Upper lobe of right lung (tissue), 1 donor: Measurements from ENCODE around the gene USB1. TPM values are rescaled to one million over a fixed set of nuclear protein-coding genes. Genes with fewer than 3 reads are reported as not detected.

ENCODE experiments used
- ATAC-seq: fragments of 200-7000 bp; cut with Tn5 transposase; one replicate; pipeline ENCODE4 v1.9.1; 2020; ENCODE audit warnings: mild to moderate bottlenecking, moderate library complexity
- DNase-seq: peaks from one replicate; pipeline ENCODE4 v3.0.0-alpha.2; 2020
- H3K27ac ChIP-seq: fragments of 200-600 bp; one replicate; pipeline ENCODE4 v1.8.0; 2022
- H3K27me3 ChIP-seq: fragments of 200-600 bp; one replicate; pipeline ENCODE4 v1.8.0; 2022; ENCODE audit warnings: mild to moderate bottlenecking
- H3K36me3 ChIP-seq: fragments of 200-600 bp; one replicate; pipeline ENCODE4 v1.8.0; 2022
- H3K4me1 ChIP-seq: fragments of 200-600 bp; one replicate; pipeline ENCODE4 v1.8.0; 2022
- H3K4me3 ChIP-seq: fragments of 200-600 bp; one replicate; pipeline ENCODE4 v1.8.0; 2022; ENCODE audit warnings: mild to moderate bottlenecking
- H3K9me3 ChIP-seq: fragments of 200-600 bp; one replicate; pipeline ENCODE4 v1.8.0; 2022
- CTCF ChIP-seq: fragments of 200-600 bp; IDR thresholded peaks from one replicate; pipeline ENCODE4 v1.8.0; 2022; ENCODE audit warnings: antibody characterized with exemption
- intact Hi-C: fragments of 100-400 bp; cut with DNase I; formaldehyde crosslinking; loops from one replicate; pipeline ENCODE4 v1.11.0; 2022
- total RNA-seq: library from RNA; stranded (reverse); fragmentation: NEBNext Ultra II Directional; extraction: Animal tissue kit (Norgen Biotek cat#: 25700); gene quantifications from one replicate; pipeline ENCODE4 v1.2.1, GENCODE V29; 2021
- donor health status: DM: no; HTN: yes; CAD: no; lungs with severe emphysema.

The USB1 gene
- total RNA-seq, 1 donor from 2014 or later, result 37.4 TPM

GRCh38 chr16:58009856-58010416, 8.7 kb downstream of the USB1 start:
- Histone ChIP-seq H3K9me3 (no peaks in the 10 kb centered on the region), H3K27me3 (no peaks in the 10 kb centered on the region), H3K4me1 (no peaks in the 10 kb centered on the region), H3K4me3 (no peak overlapping the region), H3K27ac (no peak overlapping the region), H3K36me3 (peaks cover 35% of the 10 kb centered on the region)
- ATAC-seq, result no peak
- intact Hi-C loops, result no loop called here
- DNase-seq, result no peak
- TF ChIP-seq CTCF, result no peak

GRCh38 chr16:58010886-58011285, 9.7 kb downstream of the USB1 start:
- no peaks in the 10 kb centered on the region for H3K27me3 ChIP-seq
- H3K36me3 ChIP-seq, result peaks cover 35% of the 10 kb centered on the region
- DNase-seq (no peak), ATAC-seq (no peak)
- no peak for TF ChIP-seq CTCF
- H3K4me3 ChIP-seq, result no peak overlapping the region
- intact Hi-C loops, result no loop called here
- H3K4me1 ChIP-seq, result no peaks in the 10 kb centered on the region
- no peaks in the 10 kb centered on the region for H3K9me3 ChIP-seq
- no peak overlapping the region for H3K27ac ChIP-seq

- H3K9me3 ChIP-seq, result no peaks in the 10 kb centered on the region
- no peaks in the 10 kb centered on the region for H3K4me1 ChIP-seq
- intact Hi-C loops, result no loop called here
- DNase-seq, result no peak
- TF ChIP-seq CTCF, result no peak
- no peak for ATAC-seq
- no peaks in the 10 kb centered on the region for H3K27me3 ChIP-seq
- H3K27ac ChIP-seq, result no peak overlapping the region
- H3K4me3 ChIP-seq, result no peak overlapping the region
- peaks cover 35% of the 10 kb centered on the region for H3K36me3 ChIP-seq
Observed at GRCh38 chr16:58011652-58012051, 10.4 kb downstream of the USB1 start.

GRCh38 chr16:58012481-58012880, 11.3 kb downstream of the USB1 start:
- intact Hi-C loops, result no loop called here
- Histone ChIP-seq H3K36me3 (peaks cover 39% of the 10 kb centered on the region), H3K27ac (no peak overlapping the region), H3K4me1 (no peaks in the 10 kb centered on the region), H3K27me3 (no peaks in the 10 kb centered on the region), H3K9me3 (no peaks in the 10 kb centered on the region), H3K4me3 (no peak overlapping the region)
- ATAC-seq, result no peak
- TF ChIP-seq CTCF, result no peak
- no peak for DNase-seq

- no peaks in the 10 kb centered on the region for H3K9me3 ChIP-seq
- intact Hi-C loops, result no loop called here
- no peak overlapping the region for H3K27ac ChIP-seq
- TF ChIP-seq CTCF, result no peak
- no peaks in the 10 kb centered on the region for H3K4me1 ChIP-seq
- H3K36me3 ChIP-seq, result peaks cover 42% of the 10 kb centered on the region
- no peak for ATAC-seq
- H3K4me3 ChIP-seq, result no peak overlapping the region
- no peaks in the 10 kb centered on the region for H3K27me3 ChIP-seq
- no peak for DNase-seq
Observed at GRCh38 chr16:58013201-58013956, 12.2 kb downstream of the USB1 start.
